GM12801 (cell line): ENCODE results near the gene PSPN.

ENCODE experiments used
- CTCF ChIP-seq: IDR thresholded peaks from one replicate; pipeline ENCODE4 v1.5.1; 2011; ENCODE audit warnings: control low read depth; ENCODE audit not compliant: insufficient read length; ENCODE audit errors: extremely low read depth

The PSPN gene

GRCh38 chr19:6334490-6335285 is 41.0 kb downstream of the PSPN start:
- no peak for TF ChIP-seq CTCF

GRCh38 chr19:6333439-6333838 is 42.3 kb downstream of the PSPN start, which contains the start of gene ACER1:
Gene ACER1 (minus strand): TSS chr19:6333612. CDS start chr19:6333551, 61 bp downstream.
- TF ChIP-seq CTCF = no peak

GRCh38 chr19:6326815-6327214 is 48.9 kb downstream of the PSPN start:
- no peak for TF ChIP-seq CTCF

- TF ChIP-seq CTCF = no peak
These were observed 50.1 kb downstream of the PSPN start for GRCh38 chr19:6325614-6326013.
